Suprapubic skin (tissue), 4 donors: ENCODE measurements around the gene PIK3R1.

Experiments
- CTCF ChIP-seq, 2 donors: fragments of 200-600 bp in 1 of 2; fragments of 450-650 bp in 1 of 2; sonication (generic) in 1 of 2; IDR thresholded peaks; one replicate each; pipeline ENCODE4 v1.5.1; 2016 to 2019; ENCODE audit warnings: antibody characterized with exemption in 2 of 2, mild to moderate bottlenecking in 1 of 2, moderate library complexity in 1 of 2
- POLR2A ChIP-seq, 2 donors: fragments of 450-650 bp; IDR thresholded peaks; one replicate each; pipeline ENCODE4 v1.6.1; 2017; ENCODE audit warnings: antibody characterized with exemption in 2 of 2, mild to moderate bottlenecking in 2 of 2, moderate library complexity in 2 of 2
- POLR2AphosphoS5 ChIP-seq, 3 donors: sonication (generic); formaldehyde crosslinking; IDR thresholded peaks; one replicate each; pipeline ENCODE4 v1.6.1; 2017; ENCODE audit warnings: antibody characterized with exemption in 3 of 3

GRCh38 chr5:68245319-68245718 is 29.8 kb downstream of the PIK3R1 start:
- TF ChIP-seq CTCF (IDR thresholded peaks at IDR 0.05) (no peak), POLR2A (IDR thresholded peaks at IDR 0.05) (no peak), POLR2AphosphoS5 (IDR thresholded peaks at IDR 0.05) (no peak)
